GM12801 (cell line): ENCODE results near the gene PTPRH.

Source experiments
- CTCF ChIP-seq: IDR thresholded peaks from one replicate; pipeline ENCODE4 v1.5.1; 2011; ENCODE audit warnings: control low read depth; ENCODE audit not compliant: insufficient read length; ENCODE audit errors: extremely low read depth

Gene PTPRH

GRCh38 chr19:55254625-55254977, 45.3 kb upstream of the PTPRH start:
- no peak for TF ChIP-seq CTCF

GRCh38 chr19:55253842-55254624, 44.7 kb upstream of the PTPRH start:
- no peak for TF ChIP-seq CTCF

- TF ChIP-seq CTCF: no peak
Measured at GRCh38 chr19:55252760-55253663, 43.7 kb upstream of the PTPRH start.

GRCh38 chr19:55251341-55252081, 42.2 kb upstream of the PTPRH start:
- no peak for TF ChIP-seq CTCF

GRCh38 chr19:55250262-55251036, 41.1 kb upstream of the PTPRH start:
- TF ChIP-seq CTCF: no peak

- no peak for TF ChIP-seq CTCF
Measured at GRCh38 chr19:55249841-55250240, 40.5 kb upstream of the PTPRH start.
